ENCODE results near the gene CEACAM21.

Gene CEACAM21

DNA sequence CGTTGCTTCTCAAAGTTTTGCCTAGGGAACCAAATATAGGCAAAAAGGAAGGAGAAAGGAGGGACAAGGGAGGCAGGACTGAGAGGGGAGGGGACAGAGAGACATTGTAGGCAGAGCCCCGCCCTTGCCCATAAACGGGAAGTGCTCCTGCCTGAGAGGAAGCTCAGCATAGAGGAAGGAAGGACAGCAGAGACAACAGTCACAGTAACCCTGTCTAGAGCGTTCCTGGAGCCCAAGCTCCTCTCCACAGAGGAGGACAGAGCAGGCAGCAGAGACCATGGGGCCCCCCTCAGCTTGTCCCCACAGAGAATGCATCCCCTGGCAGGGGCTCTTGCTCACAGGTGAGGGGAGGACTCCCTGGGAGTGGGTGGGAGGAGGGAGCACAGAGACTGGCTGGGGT is at the start of gene CEACAM21:
Gene CEACAM21, plus strand, starts transcription at position 169 of the 400 bp plus-strand sequence. Its CDS starts 109 bp downstream, at position 278.
- Mint-ChIP-seq H3K4me1 (peaks cover 25 to 38% of the 10 kb centered on the region in 2 donors), H3K27ac (peak within 1 kb of the TSS; percentile 93), H3K27me3 (no peaks in the 10 kb centered on the region), H3K9me3 (peaks cover 0 to 1% of the 10 kb centered on the region in 2 donors), H3K4me3 (peak within 1 kb of the TSS; percentile 84 to 87), H3K36me3 (peaks cover 16 to 22% of the 10 kb centered on the region in 2 donors)
- ATAC-seq (replicated peaks), result peak; percentile 100
- DNase-seq, result peak; percentile 69

DNA sequence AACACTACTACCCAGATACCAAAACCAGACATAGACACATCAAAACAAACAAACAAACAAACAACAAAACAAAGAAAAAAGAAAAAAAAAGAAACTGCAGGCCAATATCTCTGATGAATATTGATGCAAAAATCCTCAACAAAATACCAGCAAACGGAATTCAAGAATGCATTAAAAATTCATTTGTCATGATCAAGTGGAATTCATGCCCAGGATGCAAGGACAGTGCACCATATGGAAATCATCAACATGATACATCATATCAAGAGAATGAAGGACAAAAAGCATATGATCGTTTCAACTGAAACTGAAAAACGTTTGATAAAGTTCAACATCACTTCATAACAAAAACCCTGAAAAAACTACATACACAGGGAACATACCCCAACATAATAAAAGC is 48.9 kb upstream of the CEACAM21 start:
- H3K4me1 Mint-ChIP-seq, result peaks cover 34 to 51% of the 10 kb centered on the region in 2 donors
- DNase-seq (no peak), ATAC-seq (replicated peaks) (no peak)
- peaks cover 15 to 24% of the 10 kb centered on the region in 2 donors for H3K36me3 Mint-ChIP-seq
- no peak overlapping the region for H3K4me3 Mint-ChIP-seq
- no peaks in the 10 kb centered on the region for H3K27me3 Mint-ChIP-seq
- no peak overlapping the region for H3K27ac Mint-ChIP-seq
- peaks cover 15 to 19% of the 10 kb centered on the region in 2 donors for H3K9me3 Mint-ChIP-seq

DNA sequence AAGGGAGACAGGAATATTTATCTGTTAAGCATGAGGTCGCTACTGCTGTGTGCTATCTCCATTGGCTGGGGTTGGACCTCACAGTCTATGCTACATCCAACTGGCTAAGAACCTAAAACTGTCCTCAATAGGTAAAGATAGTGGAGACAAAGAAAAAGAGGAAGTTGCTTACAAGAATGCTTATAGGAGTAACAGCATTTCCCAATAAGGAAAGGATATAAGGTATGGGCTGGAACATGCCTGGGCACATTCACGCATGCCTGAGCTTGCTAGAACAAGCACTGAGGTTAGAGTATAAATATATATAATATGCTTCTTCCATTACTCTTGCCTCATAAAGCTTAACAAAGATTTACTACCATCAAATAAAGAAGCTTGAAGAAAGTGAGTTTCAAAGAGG is 47.9 kb upstream of the CEACAM21 start:
- no peak overlapping the region for H3K27ac Mint-ChIP-seq
- no peak for ATAC-seq (replicated peaks)

DNA sequence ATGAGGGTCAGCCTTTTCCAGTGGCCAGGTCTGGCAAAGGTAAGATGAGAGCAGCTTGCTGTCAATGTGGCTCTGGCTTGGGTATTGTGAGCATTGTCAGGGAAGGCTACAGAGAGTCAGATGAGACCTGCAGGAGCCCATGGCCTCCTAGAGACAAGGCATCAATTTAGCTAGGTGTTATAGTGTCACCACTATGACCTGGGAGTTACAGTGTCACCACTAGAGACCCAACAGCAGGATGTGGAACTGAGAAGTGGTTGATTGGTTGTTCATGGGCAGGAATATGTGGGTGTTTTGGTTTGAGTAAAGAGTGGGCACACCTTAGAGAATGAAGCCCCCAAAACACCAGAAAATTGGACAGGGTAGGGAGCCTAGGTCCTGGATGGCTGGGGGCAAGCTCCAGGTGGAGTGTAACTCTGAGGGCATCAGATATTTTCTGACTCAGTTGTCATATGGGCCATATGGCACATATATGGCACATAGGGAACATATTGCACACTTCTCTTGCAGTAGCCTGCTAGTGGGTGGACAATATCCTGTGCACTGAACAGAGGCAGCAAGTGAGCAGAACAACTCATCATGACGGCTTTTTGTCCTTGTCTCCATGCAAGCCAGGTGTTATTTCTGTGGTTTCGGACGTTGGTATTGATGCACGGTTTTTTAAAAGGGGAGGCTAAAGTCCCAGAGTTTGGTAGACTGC is 46.3 kb upstream of the CEACAM21 start:
- ATAC-seq (replicated peaks), result no peak
- Mint-ChIP-seq H3K4me3 (peak overlapping the region; percentile 17 to 91), H3K4me1 (peaks cover 43 to 60% of the 10 kb centered on the region in 2 donors), H3K27ac (peak overlapping the region; percentile 98), H3K9me3 (peaks cover 15 to 19% of the 10 kb centered on the region in 2 donors), H3K36me3 (peaks cover 18 to 24% of the 10 kb centered on the region in 2 donors), H3K27me3 (no peaks in the 10 kb centered on the region)
- no peak for DNase-seq

More for the DNA sequence above, 47.9 kb upstream of the CEACAM21 start:
- Mint-ChIP-seq H3K4me1 (peaks cover 33 to 48% of the 10 kb centered on the region in 2 donors), H3K36me3 (peaks cover 15 to 24% of the 10 kb centered on the region in 2 donors), H3K27me3 (no peaks in the 10 kb centered on the region), H3K9me3 (peaks cover 15 to 19% of the 10 kb centered on the region in 2 donors), H3K4me3 (no peak overlapping the region)
- DNase-seq, result no peak

DNA sequence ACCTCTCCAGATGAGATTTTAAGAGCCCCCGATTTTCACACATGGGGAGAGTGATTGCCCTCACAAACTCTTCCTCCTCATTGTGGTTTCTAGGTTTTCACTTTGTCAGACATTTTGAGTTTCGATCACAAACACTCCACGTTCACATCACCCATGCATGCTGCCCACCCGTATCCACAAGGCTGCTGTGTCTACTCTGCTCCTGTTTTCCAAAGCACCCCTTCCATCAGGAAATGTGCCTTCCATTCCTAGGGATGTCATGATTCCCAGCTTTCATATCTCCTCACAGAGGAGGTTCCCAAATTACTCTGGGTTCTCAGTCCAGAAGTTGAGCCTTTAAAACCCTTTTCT is 45.8 kb upstream of the CEACAM21 start:
- Mint-ChIP-seq H3K4me1 (peaks cover 45 to 61% of the 10 kb centered on the region in 2 donors), H3K27ac (peak overlapping the region; percentile 98), H3K4me3 (peak overlapping the region; percentile 91)

DNA sequence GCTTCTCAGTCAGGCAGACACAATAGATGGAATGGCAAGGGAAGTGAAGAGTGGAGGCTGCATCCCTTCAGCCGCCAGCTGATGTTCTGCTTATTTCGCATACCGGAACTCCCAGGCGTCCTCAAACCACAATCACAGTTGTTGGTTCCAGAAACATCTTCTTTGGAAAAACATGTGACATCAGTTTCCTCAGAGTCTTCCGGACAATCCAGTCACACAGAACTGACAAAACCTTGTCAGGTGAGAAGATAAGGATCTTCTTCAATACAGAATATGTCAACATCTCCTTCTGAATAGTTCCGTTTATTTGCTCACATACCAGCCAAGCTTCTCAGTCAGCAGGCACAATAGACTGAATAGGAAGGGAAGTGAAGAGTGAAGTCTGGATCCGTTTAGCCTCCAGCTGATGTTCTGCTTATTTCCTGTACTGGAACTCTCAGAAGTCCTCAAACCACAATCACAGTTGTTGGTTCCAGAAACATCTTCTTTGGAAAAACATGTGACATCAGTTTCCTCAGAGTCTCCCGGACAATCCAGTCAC is 45.1 kb upstream of the CEACAM21 start:
- H3K4me3 Mint-ChIP-seq, result peak overlapping the region; percentile 91
- H3K4me1 Mint-ChIP-seq, result peaks cover 45 to 63% of the 10 kb centered on the region in 2 donors
- H3K27ac Mint-ChIP-seq, result peak overlapping the region; percentile 98
- H3K36me3 Mint-ChIP-seq, result peaks cover 18 to 24% of the 10 kb centered on the region in 2 donors
- ATAC-seq (replicated peaks) (no peak), DNase-seq (no peak)
- no peaks in the 10 kb centered on the region for H3K27me3 Mint-ChIP-seq
- peaks cover 15 to 19% of the 10 kb centered on the region in 2 donors for H3K9me3 Mint-ChIP-seq

More for the DNA sequence above, 45.8 kb upstream of the CEACAM21 start:
- Mint-ChIP-seq H3K9me3 (peaks cover 15 to 19% of the 10 kb centered on the region in 2 donors), H3K36me3 (peaks cover 18 to 24% of the 10 kb centered on the region in 2 donors), H3K27me3 (no peaks in the 10 kb centered on the region)
- ATAC-seq (replicated peaks) (no peak), DNase-seq (no peak)

DNA sequence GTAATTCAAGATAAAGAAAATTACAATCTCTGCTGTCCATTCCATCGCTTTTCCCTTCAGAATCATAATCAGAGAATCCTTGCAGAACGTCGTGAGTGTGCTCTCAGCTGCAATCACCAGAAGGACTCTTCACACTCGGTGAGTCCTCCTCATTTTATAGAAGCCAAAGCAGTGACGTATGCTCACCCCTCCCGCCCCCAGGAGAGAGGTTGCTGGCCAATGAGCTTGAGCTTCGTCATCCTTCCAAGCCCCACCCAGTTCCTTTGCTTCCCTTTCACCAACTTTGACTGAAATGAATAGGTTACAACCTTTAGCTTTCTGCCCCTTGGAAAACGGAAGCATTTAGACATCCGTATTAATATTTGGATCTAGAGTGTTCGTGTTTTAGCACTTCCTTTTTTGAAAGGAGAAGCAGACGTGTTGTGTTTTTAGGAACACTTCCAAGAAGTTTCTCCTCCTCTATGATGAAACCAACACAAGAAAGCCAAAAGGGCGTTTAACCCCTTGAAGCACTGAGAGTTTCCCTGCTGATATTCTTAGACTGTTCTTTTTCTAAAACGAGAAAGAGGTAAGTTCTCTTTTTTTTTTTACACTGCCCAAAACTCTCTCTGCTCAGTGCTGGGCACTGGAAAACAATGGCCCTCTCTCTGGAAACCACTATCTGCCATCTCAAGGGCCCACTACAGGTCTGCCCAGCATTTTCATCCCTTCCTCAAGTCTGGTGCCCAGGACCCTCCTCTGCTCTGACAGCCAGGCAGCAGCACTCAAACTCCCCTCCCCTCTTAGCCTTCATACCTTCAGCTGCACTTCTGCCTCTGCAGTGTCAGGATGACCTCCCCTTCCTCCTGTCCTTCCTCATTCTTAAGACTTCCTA is 44.3 kb upstream of the CEACAM21 start:
- H3K4me1 Mint-ChIP-seq, result peaks cover 47 to 71% of the 10 kb centered on the region in 2 donors
- ATAC-seq (replicated peaks) (peak; percentile 71), DNase-seq (peak; percentile 89)
- peak overlapping the region; percentile 91 for H3K4me3 Mint-ChIP-seq
- peaks cover 15 to 19% of the 10 kb centered on the region in 2 donors for H3K9me3 Mint-ChIP-seq
- H3K27ac Mint-ChIP-seq, result peak overlapping the region; percentile 98
- no peaks in the 10 kb centered on the region for H3K27me3 Mint-ChIP-seq
- H3K36me3 Mint-ChIP-seq, result peaks cover 26 to 33% of the 10 kb centered on the region in 2 donors

DNA sequence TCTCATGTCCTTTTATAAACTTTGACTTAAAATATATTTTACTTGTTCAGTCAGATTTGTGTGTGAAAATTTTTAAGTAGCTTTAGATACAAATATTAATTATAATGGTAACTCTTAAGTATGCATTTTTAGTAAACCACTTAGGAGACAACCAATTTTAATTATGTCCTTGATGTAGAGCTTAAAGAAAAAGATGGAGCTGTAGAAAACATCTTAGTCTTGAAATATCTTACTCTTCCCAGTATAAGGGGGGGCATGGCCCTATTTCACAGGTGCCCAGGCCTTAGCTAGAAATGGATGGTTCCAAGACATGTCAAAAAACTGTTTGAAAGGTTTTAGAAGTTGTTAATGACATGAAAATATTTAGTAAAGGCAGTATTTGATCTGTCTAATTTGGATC is 43.4 kb upstream of the CEACAM21 start:
- H3K9me3 Mint-ChIP-seq, result peaks cover 15 to 19% of the 10 kb centered on the region in 2 donors
- no peak for DNase-seq
- H3K4me3 Mint-ChIP-seq, result peak overlapping the region in 1 of 2 donors; percentile 91
- H3K27ac Mint-ChIP-seq, result no peak overlapping the region
- ATAC-seq (replicated peaks), result no peak
- H3K36me3 Mint-ChIP-seq, result peaks cover 35 to 41% of the 10 kb centered on the region in 2 donors
- H3K27me3 Mint-ChIP-seq, result no peaks in the 10 kb centered on the region
- H3K4me1 Mint-ChIP-seq, result peaks cover 54 to 80% of the 10 kb centered on the region in 2 donors

DNA sequence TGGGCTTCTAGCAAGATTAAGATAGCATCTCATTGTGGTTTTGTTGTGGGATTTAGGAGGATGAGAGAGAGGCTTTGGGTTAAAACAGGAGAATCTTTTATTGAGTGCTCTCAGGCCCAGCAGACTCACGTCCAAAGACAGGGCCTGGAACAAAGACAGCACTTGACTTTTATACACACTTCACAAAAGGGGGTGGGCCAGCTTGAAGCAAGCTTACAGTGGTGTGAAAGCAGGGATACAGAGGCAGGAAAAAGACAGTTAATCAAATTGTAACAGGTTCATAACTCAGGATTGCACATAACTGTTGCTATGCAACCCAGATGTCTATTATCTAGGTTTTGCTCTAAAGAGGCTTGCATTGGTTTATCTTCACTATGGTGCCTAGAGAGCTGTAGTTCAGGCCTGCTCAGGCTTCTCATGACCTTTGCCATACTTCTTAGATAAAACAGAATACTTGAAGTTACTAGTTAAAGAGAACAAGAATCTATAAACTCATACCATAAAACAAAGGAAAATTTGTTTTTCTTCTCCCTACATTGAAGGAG is 42.2 kb upstream of the CEACAM21 start:
- peaks cover 13 to 19% of the 10 kb centered on the region in 2 donors for H3K9me3 Mint-ChIP-seq
- H3K4me3 Mint-ChIP-seq, result peak overlapping the region; percentile 59 to 69
- H3K4me1 Mint-ChIP-seq, result peaks cover 58 to 86% of the 10 kb centered on the region in 2 donors
- peak overlapping the region; percentile 80 for H3K27ac Mint-ChIP-seq
- DNase-seq, result no peak
- peaks cover 41 to 52% of the 10 kb centered on the region in 2 donors for H3K36me3 Mint-ChIP-seq
- no peak for ATAC-seq (replicated peaks)
- no peaks in the 10 kb centered on the region for H3K27me3 Mint-ChIP-seq

DNA sequence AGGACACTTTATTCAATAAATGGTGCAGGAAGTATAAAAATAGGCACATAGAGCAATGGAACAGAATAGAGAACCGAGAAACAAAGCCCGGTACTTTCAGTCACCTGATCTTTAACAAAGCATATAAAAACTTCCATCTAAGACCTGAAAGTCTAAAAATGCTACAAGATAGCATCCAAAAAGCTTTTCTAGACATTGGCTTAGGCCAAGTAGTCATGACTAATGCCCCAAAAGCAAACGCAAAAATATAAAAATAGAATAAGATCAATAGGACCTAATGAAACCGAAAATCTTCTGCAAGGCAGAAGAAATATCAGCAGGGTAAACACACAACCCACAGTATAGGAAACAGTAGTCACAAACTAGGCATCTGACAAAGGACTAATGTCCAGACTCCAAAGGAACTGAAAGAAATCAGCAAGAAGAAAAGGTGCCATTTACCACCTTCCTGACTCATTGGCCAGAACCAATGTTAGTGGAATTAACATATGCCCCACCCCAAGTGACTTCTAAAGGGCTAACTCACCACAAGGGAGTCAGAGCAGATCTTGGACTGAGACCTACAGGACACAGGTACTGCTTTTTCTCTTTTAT is 40.8 kb upstream of the CEACAM21 start:
- peaks cover 53 to 86% of the 10 kb centered on the region in 2 donors for H3K4me1 Mint-ChIP-seq
- H3K27ac Mint-ChIP-seq, result peak overlapping the region; percentile 83
- peak; percentile 56 for DNase-seq

DNA sequence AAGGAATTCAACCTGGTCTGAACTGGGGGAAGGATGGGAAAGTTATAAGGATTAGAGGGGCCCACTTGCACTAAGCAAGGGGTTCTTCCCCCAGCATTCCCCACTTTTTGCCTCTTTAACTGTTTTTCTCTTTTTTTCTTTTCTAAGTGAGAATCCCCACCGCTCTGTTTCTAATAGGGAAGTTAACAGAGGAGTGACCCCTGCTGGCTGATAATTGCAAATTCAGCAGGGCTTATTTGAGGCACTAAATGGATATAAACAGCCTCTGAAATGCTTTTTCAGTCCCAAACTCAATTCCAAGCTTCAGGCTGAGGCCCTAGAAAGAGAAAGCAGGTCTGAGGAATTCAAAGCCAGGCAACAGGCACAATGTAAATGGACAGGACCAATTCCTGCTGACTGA is 38.2 kb upstream of the CEACAM21 start:
- H3K4me1 Mint-ChIP-seq, result peaks cover 47 to 79% of the 10 kb centered on the region in 2 donors
- peaks cover 30 to 46% of the 10 kb centered on the region in 2 donors for H3K36me3 Mint-ChIP-seq
- peak overlapping the region; percentile 77 to 83 for H3K4me3 Mint-ChIP-seq
- ATAC-seq (replicated peaks) (no peak), DNase-seq (no peak)
- no peaks in the 10 kb centered on the region for H3K9me3 Mint-ChIP-seq
- H3K27ac Mint-ChIP-seq, result peak overlapping the region; percentile 90
- H3K27me3 Mint-ChIP-seq, result no peaks in the 10 kb centered on the region

More for the DNA sequence above, 40.8 kb upstream of the CEACAM21 start:
- Mint-ChIP-seq H3K4me3 (peak overlapping the region; percentile 65 to 83), H3K36me3 (peaks cover 37 to 48% of the 10 kb centered on the region in 2 donors), H3K9me3 (peaks cover 4 to 9% of the 10 kb centered on the region in 2 donors), H3K27me3 (no peaks in the 10 kb centered on the region)
- ATAC-seq (replicated peaks), result peak; percentile 75 to 79

DNA sequence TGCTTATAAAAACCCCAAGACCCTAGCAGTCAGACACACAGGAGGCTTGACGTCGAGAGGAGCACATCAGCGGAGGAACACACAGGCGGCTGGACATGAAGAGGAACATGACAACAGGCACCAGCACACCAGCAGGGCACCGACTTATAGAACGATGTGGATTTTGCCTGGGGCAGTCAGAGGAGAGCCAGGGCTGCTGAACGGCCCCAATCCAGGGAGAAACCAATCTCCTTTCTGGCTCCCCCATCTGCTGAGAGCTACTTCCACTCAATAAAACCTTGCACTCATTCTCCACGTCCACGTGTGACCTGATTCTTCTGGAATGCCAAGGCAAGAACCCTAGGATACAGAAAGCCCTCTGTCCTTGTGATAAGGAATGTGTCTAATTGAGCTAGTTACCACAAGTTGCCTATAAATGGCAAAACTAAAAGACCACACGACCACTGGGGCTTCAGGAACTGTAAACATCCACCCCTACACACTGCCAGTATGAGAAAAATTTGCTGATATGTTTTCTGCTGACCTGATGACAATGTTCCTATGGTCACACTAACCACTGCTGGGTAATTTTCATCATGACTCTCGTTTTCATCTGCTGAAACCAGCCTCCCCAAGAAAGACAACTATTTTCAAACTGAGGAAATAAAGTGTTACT is 35.8 kb upstream of the CEACAM21 start:
- H3K27me3 Mint-ChIP-seq, result no peaks in the 10 kb centered on the region
- peaks cover 40 to 73% of the 10 kb centered on the region in 2 donors for H3K4me1 Mint-ChIP-seq
- H3K4me3 Mint-ChIP-seq, result no peak overlapping the region
- H3K36me3 Mint-ChIP-seq, result peaks cover 27 to 46% of the 10 kb centered on the region in 2 donors
- ATAC-seq (replicated peaks), result no peak
- DNase-seq, result no peak
- no peaks in the 10 kb centered on the region for H3K9me3 Mint-ChIP-seq
- peak overlapping the region; percentile 51 for H3K27ac Mint-ChIP-seq

DNA sequence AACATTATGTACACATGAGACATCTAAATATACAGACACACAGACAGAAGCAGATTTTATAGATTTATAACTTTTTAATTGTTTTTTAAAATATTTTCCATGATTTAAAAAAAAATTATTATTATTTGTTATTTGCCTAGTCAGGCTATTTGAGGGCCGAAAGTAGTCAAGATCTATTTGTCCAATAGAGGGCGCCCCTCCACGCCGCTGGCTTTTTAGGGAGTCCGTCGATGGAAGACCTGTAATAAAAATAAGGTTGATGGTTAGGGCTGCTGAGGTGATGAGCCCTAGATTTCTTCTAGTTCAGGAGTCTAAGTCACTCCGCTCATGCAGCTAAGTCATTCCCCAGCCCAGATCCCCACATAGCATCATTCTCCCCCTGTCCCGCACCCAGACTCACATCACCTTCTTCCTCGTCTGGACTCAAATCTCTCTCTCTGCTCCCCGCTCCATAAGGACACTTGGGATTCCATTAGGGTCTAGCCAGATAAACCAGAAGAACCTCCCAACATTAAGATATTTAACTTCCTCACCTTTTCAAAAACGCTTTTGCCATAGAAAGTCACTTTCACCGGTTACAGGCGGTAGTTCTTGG is 33.9 kb upstream of the CEACAM21 start:
- Mint-ChIP-seq H3K27ac (peak overlapping the region; percentile 79), H3K4me3 (peak overlapping the region; percentile 33 to 50), H3K36me3 (peaks cover 15 to 33% of the 10 kb centered on the region in 2 donors), H3K9me3 (no peaks in the 10 kb centered on the region), H3K4me1 (peaks cover 47 to 73% of the 10 kb centered on the region in 2 donors), H3K27me3 (no peaks in the 10 kb centered on the region)
- DNase-seq, result no peak
- peak in 1 of 2 donors; percentile 26 for ATAC-seq (replicated peaks)
